Measurements from ENCODE around the gene HCAR3.

HCAR3 gene

DNA sequence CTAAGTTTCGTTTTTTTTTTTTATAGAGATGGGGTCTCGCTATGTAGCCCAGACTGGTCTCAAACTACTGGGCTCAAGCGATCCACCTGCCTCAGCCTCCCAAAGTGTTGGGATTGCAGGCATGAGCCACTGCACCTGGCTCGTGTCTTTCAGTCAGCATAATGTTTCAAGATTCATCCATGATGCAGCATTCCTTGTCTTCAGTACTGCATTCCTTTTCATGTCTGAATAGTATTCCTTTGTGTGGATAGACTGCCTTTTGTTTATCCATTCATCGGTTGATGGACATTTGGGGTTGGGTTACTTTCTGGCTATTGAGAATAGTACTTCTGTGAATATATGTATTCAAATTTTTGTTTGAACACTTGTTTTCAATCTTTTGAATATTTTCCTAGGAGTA is 50.9 kb downstream of the HCAR3 start:
- DNase-seq: no peak

DNA sequence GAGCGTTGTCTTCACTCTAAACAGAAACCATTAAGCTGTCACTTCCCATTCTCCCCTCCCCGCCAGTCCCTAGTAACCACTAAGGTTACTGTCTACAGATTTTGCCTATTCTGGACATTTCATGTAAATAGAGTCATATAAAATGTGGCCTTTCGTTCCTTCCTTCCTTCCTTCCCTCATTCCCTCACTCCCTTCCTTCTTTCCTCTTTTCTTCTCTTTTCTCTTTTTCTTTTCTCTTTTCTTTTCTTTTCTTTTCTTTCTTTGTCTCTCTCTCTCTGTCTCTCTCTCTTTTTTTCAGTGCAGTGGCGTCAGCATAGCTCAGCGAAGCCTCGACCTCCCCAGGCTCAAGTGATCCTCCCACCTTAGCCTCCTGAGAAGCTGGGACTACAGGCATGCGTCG is 51.3 kb downstream of the HCAR3 start:
- DNase-seq: no peak

Measured in NCI-H226 (cell line).